GM18861 (cell line): ENCODE measurements around the gene NRP1.

ENCODE experiments used
- ATAC-seq: cut with Tn5 transposase; IDR thresholded peaks from one replicate; pipeline ENCODE4 v1.9.1; 2021; ENCODE audit not compliant: unreplicated experiment

The NRP1 gene

GRCh38 chr10:33350041-33350440, 15.6 kb upstream of the NRP1 start:
- no peak for ATAC-seq

DNA sequence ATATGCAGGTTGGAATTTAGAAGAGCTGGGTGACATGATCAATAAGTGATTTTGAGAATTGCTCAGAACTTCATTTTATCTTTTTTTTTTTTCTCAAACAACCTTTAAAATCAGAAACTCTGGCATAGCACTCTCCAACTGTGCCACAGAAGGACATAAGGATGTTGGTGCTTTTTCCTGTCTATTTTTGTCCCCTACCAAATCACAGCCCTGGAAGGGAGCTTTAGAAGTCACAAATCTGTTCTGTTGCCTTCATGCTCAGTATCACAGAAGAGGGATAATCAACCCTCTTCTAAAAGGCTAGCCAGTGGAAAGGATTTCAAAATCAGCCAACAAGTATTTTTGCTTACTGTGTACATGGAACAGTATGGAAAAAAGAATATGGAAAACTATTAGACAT, 14.8 kb upstream of the NRP1 start:
- ATAC-seq = no peak

GRCh38 chr10:33347211-33347610, 12.7 kb upstream of the NRP1 start:
- no peak for ATAC-seq

DNA sequence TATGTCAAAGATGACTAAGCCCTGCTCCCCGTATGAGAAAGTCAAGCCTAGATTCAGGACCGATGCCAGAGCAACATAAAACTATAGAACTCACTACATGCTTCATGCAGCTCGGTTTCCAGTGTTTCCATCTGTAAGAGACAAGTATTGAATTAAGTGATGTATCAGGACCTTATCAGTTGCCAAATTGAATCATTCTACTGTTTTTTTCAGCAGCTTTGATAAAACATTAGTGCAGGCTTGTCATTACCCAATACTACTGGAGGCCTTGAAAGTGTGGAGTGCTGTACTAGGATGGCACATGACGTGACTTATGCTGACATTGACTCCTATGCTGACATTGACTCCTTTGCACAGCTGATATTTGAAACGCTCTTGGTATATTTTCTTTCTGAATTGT, 10.8 kb upstream of the NRP1 start:
- ATAC-seq = no peak

DNA sequence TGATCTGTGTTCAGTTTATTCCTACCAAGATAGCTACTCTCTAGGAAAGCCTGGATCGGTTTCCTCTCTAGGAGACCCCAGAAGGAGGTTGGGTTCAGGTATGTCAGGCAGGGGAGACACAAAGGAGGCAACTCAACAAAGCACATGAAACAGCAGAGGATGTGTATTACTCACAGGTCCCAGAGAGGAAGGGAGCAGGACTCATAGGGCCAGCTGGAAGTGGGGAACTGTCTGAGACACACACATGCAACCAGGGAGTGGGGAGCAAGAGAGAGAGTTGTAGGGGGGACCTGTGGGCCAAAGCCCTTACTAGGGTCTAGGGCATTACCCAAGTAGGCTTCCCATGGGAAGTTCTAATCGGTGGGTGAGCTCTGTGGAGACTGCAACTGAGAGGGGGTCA, 10.2 kb upstream of the NRP1 start:
- ATAC-seq = no peak

DNA sequence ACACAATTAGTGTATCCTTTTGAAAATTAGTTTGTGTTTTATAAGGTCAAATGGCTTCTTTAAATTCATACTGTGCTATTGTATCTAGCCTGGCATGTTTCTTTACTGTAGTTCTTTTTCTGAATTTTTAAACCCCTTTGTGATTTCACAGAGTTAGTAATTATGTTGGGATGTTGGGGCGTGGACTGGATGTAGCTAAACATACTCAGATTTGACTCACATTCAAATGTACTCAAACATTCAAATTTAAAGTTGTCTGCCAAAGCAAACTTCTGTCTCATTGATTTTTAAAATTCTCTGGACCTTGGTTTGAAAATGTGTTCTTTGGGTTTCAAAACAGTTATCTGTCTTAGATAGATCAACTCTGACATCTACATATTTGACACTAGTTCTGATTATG, 7.2 kb upstream of the NRP1 start:
- no peak for ATAC-seq

DNA sequence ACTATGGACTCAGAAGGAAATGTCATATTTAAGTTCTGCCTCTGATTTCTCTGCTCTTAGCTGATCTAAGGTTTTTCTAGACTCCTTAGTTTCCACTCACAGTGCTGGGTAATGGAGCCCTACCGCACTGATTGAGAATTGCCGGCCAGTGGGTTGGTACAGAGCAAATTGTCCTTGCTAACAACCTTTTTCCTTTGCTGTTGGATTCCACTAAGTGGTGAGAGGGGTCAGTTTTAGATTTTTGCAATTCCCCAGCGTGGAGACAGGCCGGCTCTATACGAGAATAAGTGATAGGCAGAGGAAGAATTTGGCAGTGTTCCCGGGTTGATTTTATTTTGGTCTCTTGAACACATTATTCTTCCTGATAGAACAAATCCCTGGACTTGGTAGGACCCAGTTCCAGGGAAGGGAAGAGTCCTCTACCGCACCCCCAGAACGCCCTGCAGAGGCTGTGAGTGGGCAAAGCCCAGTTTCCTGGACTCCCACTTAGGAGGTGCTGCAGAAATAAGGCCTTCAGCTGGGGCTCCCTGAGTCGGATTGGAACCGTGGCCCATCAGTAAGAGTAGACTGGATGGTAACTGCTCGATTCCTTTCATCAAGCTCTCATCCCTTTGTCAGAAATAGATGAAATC, 3.0 kb upstream of the NRP1 start:
- no peak for ATAC-seq

GRCh38 chr10:33336582-33337325, 2.3 kb upstream of the NRP1 start:
- ATAC-seq = no peak

- ATAC-seq = no peak
These were observed 1.5 kb upstream of the NRP1 start for GRCh38 chr10:33335801-33336581.

- ATAC-seq = no peak
These were observed 1.0 kb upstream of the NRP1 start for GRCh38 chr10:33335551-33335800.

DNA sequence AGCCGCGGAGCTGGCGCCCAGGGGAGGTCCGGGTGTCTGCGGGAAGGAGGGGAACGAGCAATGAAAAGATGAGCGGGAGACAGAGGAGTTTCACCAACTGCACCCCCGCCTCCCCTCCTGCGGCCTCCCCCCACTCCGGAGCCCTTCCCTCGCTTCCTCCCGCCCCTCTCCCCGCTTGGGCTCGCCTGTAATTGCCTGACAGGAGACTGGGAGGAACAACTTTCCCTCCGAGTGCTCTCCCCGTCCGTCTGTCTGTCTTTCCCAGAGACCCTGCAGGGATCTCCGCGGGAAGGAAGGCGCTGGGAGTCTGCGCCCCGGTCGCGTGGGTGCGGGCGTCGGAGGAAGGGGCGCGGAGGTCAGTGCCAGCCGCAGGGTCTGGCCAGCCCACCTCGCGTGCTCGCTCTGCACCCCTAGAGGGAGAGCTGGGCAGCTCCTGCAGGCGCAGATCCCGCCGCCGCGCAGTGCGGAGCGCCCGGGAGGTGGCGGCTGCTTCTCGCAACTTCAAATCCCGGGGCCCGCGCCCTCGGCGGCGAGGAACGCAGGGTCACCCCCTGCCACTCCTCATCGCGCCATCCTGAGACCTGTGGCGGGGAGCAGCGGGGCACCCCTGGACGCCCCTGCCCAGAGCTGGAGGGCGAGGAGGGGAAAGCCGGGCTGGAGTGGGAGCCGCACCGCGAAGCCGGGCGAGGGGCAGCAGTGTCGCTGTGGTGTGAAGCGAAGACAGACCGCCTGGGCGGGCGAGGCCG, 511 bp upstream of the NRP1 start:
- no peak for ATAC-seq

DNA sequence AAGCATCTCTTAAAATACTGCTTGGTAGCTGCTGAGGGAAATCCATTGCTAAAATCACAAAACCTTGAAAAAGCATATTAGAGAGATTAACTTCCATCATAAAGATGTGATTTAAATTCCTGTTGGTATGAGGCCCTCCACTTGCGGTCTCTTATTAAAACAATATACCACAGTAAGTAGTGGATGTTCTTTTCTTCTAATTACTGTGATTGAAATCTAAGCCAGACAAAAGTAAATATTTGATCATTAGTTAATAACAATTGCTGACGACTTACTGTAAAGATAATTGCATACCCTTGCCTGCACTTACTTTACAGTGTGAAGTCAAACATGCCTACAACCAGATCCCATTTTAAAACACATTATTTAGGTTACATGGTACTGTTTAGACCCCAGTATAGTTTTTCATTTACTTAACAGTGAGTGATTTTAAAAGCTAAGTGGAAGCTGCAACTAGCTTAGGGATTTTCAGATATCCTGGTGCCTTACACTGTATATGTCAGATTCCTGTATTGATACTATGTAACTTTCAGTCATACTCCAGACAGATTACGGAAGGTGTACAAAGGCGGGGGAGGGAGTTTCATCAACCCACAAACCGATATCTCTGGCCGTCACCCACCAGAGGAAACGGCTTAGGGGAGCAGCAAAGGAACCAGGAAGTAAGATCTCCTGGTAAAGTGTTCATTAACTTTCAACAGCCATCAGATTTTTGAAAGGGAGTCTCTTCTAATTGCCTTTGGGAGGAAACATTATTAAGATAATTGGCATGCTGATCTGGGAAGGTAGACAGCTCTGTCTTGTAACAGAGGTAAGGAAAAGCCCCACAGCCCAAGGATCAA, 986 bp downstream of the NRP1 start:
- ATAC-seq = peak; percentile 37

- ATAC-seq = no peak
These were observed 2.0 kb downstream of the NRP1 start for GRCh38 chr10:33332183-33333065.

DNA sequence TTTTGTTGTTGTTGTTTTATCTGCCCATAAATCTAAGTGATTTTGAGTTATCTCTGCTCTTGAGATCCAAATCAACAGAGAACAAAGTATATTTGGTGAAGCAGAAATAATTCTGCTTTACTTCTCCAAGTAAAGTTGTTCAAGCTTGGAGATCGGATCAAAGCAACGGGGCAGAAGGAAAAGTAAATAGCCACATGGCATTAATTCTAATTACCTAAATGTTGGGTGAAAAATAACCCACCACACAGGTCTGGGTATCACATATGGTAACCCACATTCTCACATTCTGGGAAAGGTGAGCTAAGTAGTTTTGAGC, 3.1 kb downstream of the NRP1 start:
- ATAC-seq = no peak

DNA sequence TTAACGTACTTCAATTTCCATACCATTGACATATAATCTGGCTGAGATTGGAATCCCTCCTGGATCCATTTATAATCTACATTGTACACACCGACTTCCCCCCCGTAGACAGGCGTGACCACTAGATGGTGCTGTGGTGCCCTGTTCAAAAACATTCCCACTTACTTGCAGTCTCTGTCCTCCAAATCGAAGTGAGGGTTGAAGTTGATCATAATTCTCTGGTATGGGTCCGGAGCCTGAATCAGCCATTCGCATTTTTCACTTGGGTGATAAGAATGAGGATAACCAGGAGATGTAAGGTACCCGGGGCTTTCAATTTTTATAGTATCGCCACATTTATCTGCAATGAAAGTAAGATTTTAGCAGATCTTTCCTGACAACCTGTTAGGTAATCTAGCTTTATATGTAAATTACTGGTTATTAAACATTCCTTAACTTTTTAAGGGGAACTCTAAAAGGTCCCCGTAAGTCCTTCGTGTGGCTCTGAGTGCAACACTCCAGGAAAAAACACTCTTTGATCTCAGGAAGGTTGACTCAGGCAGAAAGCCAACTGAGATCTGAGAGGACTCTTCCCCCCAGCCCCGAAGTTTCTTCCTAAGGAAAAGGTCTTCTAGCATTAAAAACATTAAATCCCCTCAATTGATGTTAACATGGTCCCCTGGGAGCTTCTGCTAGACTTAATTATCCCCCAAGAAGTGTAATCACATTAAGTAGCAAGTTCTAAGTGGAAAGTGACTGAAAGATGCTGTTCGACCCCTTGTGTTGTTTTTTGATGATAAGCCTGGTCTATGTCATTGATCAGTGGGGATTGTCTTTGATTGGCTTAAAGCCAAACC, 3.7 kb downstream of the NRP1 start:
- ATAC-seq = peak; percentile 52

DNA sequence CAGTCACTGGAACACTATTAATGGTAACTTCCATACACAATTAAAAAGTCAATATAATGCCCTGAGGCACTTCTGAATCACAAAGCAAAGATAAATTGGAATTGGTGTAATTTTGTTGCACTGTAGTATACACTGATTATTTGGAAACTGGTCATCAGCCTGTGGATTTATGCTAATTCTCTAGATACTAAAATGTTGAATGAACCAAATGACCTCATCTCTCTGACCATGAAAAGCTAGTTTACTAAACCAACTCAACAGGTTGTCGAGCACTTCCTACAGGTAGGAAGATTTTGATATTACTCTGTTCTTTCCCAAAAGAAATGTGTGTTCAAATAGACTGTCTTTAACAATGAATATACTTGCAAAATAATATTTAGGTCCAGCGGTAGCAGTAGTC, 5.3 kb downstream of the NRP1 start:
- no peak for ATAC-seq

- no peak for ATAC-seq
These were observed 6.2 kb downstream of the NRP1 start for GRCh38 chr10:33328253-33328652.

- no peak for ATAC-seq
These were observed 6.7 kb downstream of the NRP1 start for GRCh38 chr10:33327751-33328150.

DNA sequence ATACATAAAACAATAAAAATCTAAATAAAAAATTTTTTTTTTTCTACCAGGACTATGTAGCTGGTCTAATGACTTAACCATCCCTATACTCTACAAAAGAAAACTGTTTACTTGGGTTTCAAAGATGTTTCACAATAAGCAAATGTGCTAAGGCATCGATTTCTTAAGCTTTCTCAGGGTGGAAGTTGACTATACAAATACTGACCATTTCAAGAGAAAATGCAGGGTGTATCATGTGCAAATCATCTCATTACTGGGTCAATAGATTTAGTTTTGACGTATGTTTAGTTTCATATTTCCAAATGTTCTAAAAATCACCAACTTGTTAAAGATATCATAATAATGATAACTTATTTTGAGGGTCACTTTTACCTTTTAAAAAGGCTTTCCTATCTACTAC, 7.5 kb downstream of the NRP1 start:
- ATAC-seq = no peak
